Fibroblast of upper back skin (primary cell): ENCODE measurements around the gene KIF26B.
A peak's percentile ranks its signal among the peaks of the same experiment; 100 is the strongest.
"Not testable (repeated sequence)": the region's sequence is repeated elsewhere in the genome, so short reads cannot be mapped to it uniquely, and the experiment has no call there.

Experiments used
- DNase-seq: peaks from one replicate; pipeline ENCODE4 v3.0.0-alpha.2; 2013

Gene KIF26B

GRCh38 chr1:245671349-245671748, 516.6 kb downstream of the KIF26B start:
- DNase-seq: no peak

DNA sequence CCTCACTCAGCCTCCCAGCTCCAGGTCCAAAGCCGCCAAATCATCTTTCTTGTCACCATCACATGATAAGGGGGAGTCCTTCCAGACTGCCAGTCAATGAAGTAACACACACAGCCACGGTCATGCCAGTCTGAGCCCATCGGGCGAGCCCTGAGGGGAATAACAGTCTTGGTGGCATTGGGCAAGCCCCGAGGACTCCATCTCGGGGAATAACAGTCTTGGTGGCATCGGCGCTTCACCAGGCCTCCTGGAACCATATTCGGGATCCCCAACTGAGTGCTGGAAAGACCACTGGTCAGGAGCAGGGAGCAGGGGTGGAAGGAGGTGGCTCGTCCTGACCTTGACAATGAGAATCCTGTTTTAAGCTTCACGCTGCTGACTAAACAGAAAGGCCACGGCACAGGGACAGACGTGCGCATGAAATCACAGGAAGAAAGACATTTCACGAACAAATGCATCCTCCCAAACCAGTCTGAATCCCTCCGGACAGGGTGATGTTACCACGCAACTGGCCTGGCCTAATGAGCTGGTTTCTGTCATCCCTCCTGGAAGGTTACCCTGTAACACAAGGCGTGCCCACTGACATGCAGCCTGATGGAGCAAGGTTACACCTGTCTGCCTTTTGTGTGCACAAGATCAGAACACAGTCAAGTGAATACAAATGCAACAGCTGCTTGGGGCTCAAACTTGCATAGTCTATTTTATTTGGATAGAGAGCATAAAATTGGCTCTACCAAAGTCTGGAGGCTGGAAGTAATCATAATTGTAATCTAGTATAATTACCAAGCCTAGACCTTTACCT, 517.4 kb downstream of the KIF26B start:
- DNase-seq: no peak

- DNase-seq: not testable (repeated sequence)
Observed at GRCh38 chr1:245672836-245673656, 518.3 kb downstream of the KIF26B start.

DNA sequence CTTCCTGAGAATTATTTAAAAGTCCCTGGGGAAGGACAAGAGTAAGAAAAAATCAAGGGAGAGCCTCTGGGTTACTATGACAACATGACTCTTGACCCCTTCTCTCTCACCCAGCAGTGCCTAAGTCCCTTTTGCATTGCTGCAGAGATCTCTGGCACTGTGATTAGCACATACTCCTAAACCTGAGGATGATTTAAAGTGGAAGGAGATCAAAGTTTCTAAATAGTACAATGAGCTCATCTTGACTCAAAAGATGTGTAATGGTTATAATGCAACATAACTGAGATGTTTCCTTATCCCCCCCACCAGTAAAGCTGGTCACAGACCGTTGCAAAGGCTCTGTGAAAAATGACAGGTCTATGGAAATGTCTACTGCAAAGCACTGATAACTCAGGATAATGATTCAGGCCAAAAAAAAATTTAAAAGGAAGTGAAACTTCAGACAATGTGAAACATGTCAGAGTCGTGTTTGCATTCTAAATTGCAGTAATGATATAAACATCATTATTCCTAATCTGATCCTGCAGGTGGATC, 519.2 kb downstream of the KIF26B start:
- DNase-seq: peak; percentile 50

- DNase-seq: peak; percentile 80
Observed at GRCh38 chr1:245677461-245678240, 522.9 kb downstream of the KIF26B start.

DNA sequence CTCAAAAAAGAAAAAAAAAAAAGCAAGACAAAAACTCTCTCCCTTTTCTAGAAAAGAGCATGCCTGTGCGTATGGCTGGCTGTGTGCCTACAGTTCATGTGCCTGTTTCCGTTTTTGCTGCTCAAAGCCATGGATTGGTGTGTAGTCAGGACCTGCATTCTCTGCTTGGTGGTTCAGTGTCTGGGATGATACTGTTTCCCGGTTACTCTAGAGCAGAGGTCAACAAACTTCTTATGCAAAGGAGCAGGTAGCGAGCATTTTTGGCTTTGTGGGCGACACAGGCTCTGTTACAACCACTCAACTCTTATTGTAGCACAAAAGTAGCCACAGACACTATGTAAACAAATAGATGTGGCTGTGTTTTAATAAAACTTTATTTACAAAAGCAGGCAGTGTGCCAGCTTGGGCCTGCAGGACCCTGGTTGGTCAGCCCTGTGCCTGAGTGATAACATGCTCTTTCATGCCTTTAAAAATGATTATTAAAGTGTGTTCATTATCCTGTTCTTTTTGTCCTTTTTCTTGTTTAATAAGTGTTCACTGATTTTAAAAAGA, 524.2 kb downstream of the KIF26B start:
- DNase-seq: no peak

DNA sequence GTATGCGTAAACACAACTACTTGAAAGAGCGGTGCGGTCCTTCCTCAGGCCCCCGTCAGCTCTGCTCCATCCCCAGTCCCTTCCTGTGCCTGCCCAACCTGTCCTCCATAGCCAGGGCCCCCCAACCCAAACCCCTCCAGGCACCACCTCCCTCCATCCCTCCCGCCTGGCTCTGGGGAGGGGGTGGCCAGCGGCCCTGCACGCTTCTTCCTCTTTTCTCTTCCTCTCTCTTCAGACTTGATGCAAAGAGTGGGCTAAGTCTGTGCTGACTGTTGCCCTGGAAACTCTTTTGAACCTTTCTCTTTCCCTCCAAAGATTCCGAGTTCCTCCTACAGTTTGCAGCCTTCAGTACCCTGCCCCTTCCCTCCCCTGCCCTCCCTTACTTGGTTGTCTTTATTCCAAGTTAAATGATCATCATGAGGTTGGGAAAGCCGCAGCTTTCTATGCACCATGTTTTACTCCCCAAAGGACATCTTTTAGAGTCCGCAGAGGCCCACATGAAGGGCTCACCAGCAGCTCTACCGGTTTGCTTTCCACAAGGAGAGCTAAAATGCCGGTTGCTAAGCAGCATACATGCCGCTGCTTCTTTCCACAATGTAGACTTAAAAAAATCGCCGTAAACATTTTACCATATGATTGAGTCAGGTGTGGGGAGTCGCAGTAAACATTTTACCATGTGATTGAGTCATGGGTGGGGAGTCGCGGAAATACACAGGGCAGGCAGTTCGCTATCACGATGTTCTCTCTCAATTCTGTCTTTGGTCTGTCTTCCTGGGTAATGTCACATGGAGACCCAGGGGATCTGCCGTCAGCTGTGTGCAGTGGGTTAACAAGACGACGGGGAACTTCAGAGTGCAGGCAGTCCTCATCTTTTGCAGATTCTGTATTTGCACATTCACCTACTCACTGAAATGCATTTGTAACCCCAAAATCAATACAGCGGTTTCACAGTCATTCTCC, 525.3 kb downstream of the KIF26B start:
- DNase-seq: no peak

DNA sequence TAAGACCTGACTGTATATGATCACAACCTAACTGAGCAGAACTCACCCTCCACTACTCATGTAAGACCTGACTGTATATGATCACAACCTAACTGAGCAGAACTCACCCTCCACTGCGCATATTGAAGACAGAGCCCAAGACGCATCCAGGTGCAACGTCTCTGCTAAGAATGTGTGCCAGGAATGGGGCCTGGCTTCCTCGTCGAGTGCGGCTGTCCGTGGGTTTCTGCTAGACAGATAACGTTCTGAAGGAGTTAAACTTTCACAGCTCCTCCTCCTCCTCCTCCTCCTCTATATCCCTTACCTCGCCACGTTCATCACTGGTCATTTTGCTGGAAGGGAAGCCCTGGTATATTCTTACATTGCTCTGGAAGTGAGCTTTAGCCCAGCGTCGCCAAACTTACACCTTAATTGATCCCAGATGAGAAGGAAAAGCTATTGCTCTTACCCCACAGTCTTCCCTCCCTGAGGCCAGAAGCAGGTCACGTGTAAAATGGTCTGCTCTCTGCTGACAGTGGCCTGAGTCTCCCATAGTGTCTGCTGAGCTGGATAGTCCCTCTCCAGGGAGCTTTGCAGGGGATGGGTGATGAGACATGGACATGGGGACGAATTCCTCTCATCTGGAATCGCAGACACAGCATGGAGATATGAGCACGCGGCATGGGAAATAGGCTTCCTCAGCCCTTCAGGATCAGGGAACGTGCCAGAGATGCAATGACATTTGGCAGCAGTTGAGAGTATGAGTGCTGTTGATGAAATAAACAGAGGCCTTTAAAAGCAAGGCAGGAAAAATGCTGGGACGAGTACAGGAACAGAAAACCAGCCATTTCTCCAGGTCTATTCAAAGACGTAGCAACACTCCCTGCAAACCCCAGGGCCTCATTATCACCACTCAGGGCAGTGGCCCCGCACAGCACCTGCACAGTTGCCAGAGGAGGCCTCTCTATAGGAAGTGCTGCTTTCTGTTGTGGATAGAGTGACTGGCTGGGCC, 528.1 kb downstream of the KIF26B start:
- DNase-seq: peak; percentile 53

DNA sequence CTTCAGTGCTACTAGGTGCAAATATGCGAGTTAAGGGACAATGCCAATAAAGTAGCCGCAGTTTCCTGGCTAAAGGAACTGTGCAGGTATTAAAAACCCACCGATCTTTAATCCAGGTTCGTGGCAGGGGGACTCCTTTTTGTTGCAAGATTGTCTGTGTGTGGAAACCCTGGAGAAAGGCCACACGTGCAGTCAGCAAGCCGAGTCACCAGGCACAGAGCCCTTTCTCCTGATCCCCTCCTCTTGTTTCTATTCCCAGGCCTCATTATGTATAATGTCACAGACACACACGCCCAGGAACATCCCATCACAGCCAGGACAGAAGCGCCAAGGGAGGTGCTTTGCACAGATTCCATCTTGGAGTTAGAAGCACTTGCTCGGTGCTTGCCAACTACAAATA, 528.9 kb downstream of the KIF26B start:
- no peak for DNase-seq

GRCh38 chr1:245684166-245684565, 529.4 kb downstream of the KIF26B start:
- no peak for DNase-seq

DNA sequence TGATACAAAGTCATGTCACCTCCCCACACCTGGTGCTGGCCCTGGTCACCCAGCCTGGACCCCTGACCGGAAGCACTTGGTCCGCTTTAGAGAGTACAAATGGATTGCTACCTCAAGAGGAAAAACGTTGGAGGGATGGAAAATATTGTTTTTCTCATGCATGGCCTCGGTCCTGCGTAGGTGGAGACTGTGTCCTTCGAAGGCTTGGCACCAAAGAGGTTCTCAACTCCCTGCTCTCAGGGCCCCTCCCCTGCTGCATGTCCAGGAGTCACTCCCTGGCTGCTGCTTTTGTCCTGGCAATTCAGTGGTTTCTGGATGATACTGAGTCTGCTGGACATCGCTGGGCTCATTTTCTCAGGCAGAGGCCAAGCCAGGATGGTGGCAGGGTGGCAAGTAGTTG, 529.8 kb downstream of the KIF26B start:
- DNase-seq: no peak

DNA sequence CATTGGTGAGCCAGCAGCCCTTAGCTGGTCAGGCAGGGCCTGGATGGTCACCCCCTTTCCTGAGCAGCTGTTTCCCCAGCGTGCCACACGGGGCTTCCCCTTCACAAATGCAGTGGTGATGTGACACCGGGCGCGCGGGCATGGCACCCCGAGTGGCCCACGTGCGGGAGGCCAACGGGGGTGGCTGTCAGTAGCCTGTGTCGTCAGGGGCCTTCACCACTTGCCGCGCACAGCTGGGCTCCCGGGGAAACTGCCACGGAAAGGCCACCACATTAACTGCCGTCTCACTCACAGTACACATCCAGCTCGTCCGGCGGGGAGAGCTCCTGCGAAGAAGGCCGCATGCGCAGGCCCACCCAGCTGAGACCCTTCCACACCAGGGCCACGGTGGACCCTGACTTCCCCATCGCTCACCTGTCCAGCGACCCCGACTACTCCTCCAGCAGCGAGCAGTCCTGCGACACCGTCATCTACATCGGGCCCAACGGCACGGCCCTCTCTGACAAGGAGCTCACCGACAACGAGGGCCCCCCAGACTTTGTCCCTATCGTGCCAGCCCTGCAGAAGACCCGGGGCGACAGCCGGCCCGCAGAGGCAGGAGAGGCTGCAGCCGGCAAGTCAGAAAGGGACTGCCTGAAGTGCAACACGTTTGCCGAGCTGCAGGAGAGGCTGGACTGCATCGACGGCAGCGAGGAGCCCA, 530.5 kb downstream of the KIF26B start:
- no peak for DNase-seq

DNA sequence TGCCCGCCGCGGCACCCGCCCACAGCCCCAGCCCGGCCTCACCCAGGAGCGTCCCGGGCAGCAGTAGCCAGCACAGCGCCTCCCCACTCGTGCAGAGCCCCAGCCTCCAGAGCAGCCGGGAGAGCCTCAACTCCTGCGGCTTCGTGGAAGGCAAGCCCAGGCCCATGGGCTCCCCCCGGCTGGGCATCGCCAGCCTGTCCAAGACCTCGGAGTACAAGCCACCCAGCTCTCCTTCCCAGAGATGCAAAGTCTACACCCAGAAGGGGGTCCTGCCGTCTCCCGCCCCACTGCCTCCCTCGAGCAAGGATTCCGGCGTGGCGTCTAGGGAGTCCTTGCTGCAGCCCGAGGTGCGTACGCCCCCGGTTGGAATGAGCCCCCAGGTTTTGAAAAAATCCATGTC, 531.2 kb downstream of the KIF26B start:
- DNase-seq: no peak

GRCh38 chr1:245686446-245687030, 531.8 kb downstream of the KIF26B start:
- DNase-seq: no peak

DNA sequence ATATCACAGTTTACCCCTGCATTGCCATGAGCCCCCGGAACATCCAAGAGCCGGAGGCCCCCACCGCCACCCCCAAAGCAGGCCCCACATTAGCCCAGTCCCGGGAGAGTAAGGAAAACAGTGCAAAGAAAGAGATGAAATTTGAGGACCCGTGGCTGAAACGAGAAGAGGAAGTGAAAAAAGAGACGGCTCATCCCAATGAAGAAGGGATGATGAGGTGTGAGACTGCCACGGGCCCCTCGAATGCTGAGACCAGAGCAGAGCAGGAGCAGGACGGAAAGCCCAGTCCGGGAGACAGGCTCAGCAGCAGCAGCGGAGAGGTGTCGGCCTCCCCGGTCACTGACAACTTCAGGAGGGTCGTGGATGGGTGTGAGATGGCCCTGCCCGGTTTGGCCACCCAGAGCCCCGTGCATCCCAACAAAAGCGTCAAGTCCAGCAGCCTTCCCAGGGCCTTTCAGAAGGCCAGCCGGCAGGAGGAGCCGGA, 532.4 kb downstream of the KIF26B start:
- DNase-seq: no peak

DNA sequence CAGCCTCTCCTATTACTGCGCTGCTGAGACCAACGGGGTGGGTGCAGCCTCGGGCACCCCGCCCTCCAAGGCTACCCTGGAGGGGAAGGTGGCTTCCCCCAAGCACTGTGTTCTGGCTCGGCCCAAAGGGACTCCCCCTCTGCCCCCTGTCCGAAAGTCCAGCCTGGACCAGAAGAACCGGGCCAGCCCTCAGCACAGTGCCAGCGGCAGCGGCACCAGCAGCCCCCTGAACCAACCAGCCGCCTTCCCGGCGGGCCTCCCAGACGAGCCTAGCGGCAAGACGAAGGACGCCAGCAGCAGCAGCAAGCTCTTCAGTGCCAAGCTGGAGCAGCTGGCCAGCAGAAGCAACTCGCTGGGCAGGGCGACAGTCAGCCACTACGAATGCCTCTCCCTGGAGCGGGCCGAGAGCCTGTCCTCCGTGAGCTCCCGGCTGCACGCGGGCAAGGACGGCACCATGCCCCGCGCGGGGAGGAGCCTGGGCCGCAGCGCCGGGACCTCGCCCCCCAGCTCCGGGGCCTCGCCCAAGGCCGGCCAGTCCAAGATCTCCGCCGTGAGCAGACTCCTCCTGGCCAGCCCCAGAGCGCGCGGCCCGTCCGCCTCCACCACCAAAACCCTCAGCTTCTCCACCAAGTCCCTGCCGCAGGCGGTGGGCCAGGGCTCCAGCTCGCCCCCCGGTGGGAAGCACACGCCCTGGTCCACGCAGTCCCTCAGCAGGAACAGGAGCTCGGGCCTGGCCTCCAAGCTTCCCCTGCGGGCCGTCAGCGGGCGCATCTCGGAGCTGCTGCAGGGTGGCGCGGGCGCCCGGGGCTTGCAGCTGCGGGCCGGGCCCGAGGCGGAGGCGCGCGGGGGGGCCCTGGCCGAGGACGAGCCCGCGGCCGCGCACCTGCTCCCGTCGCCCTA, 533.1 kb downstream of the KIF26B start:
- DNase-seq: no peak

DNA sequence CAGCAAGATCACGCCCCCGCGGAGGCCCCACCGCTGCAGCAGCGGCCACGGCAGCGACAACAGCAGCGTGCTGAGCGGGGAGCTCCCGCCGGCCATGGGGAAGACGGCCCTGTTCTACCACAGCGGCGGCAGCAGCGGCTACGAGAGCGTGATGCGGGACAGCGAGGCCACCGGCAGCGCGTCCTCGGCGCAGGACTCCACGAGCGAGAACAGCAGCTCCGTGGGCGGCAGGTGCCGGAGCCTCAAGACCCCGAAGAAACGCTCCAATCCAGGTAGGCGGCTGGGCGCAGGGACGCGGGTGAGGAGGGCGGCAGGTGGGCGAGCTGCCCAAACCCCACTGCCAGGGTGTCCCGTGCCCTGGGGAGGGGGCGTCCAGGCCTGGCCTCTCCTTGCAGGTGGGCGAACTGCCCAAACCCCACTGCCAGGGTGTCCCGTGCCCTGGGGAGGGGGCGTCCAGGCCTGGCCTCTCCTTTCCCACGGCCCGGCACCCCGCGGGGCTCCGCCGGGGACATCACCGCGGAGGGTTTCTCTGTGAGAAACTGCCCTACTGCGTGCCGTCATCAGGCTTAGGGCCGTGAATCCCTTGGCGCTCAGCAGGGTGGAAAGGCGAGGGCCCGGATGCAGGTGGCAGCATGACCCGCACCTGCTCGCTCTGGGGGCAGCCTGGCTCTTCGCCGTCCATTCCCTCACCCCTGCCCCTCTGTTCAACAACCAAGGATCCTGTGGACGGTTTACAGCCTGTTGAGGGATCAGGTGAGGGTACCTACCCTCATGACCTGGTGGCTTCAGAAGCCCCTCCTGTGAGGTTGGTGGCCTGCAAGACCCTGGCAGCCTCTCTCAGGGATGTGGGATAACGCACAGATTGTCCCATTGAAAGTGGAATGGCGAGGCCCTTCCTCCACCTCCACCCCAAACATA, 534.0 kb downstream of the KIF26B start:
- no peak for DNase-seq
